HL-60 (cell line): ENCODE results near the gene YLPM1.

Source experiments
- DNase-seq, 2 experiments: peaks; one replicate each; pipeline ENCODE4 v3.0.0-alpha.2; 2010 to 2020; ENCODE audit warnings: low read depth in 1 of 2, low spot score in 1 of 2
- H3K27ac ChIP-seq: fragments of 250-450 bp; sonication (Bioruptor Pico); replicated peaks from 2 replicates; pipeline ENCODE4 v1.5.1; 2020; ENCODE audit warnings: mild to moderate bottlenecking, moderate library complexity
- H3K27me3 ChIP-seq: fragments of 250-450 bp; sonication (Bioruptor Pico); 2 replicates; pipeline ENCODE4 v1.5.1; 2021; ENCODE audit warnings: mild to moderate bottlenecking, moderate library complexity; ENCODE audit not compliant: insufficient read depth, poor library complexity, severe bottlenecking
- H3K4me3 ChIP-seq: replicated peaks from 2 replicates; pipeline ENCODE4 v1.5.1; 2011; ENCODE audit warnings: mild to moderate bottlenecking, control low read depth, low read length; ENCODE audit not compliant: insufficient read depth
- GABPA ChIP-seq: IDR thresholded peaks from 2 replicates; pipeline ENCODE4 v1.6.1; 2012; ENCODE audit warnings: low read depth
- POLR2AphosphoS5 ChIP-seq: IDR thresholded peaks from 2 replicates; pipeline ENCODE4 v1.6.1; 2012; ENCODE audit warnings: low read depth
- SPI1 ChIP-seq: IDR thresholded peaks from 2 replicates; pipeline ENCODE4 v1.6.1; 2012; ENCODE audit warnings: low read depth, mild to moderate bottlenecking, borderline replicate concordance
- TF ChIP-seq, protein P1 (sequence below): IDR thresholded peaks from one replicate; pipeline ENCODE4 v1.5.1; 2011; ENCODE audit warnings: low read length, control low read depth, inconsistent platforms; ENCODE audit not compliant: insufficient read depth
- TF ChIP-seq, protein P2 (sequence below): IDR thresholded peaks from 2 replicates; pipeline ENCODE4 v1.6.1; 2012; ENCODE audit warnings: low read depth; ENCODE audit not compliant: insufficient replicate concordance

YLPM1 gene

DNA sequence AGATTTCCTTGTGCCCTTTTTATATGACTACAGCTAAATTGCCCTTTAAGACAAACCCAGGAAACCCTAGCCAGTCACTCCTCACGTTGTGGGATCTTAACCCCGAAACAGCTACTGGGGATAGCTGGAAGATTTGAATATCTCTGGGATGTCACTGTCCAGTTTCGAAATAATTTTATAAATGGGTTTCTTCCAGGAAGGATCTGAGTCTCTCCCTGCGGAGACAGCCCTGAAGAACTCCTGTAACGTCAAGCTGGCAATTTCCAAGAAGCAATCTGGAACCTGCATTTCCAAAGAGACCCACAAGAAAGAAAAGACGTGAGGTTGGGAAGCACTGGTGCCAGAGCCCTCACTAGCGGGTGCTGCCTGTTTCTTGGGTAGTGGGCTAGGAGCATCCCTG lies 91.9 kb downstream of the YLPM1 start:
- Histone ChIP-seq H3K4me3 (no peak overlapping the region), H3K27me3 (no peaks in the 10 kb centered on the region), H3K27ac (no peak overlapping the region)
- DNase-seq = no peak
- TF ChIP-seq SPI1 = no peak
- TF ChIP-seq POLR2AphosphoS5 = no peak
- TF ChIP-seq, protein P1, sequence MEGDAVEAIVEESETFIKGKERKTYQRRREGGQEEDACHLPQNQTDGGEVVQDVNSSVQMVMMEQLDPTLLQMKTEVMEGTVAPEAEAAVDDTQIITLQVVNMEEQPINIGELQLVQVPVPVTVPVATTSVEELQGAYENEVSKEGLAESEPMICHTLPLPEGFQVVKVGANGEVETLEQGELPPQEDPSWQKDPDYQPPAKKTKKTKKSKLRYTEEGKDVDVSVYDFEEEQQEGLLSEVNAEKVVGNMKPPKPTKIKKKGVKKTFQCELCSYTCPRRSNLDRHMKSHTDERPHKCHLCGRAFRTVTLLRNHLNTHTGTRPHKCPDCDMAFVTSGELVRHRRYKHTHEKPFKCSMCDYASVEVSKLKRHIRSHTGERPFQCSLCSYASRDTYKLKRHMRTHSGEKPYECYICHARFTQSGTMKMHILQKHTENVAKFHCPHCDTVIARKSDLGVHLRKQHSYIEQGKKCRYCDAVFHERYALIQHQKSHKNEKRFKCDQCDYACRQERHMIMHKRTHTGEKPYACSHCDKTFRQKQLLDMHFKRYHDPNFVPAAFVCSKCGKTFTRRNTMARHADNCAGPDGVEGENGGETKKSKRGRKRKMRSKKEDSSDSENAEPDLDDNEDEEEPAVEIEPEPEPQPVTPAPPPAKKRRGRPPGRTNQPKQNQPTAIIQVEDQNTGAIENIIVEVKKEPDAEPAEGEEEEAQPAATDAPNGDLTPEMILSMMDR = no peak
- TF ChIP-seq GABPA = no peak
- TF ChIP-seq, protein P2, sequence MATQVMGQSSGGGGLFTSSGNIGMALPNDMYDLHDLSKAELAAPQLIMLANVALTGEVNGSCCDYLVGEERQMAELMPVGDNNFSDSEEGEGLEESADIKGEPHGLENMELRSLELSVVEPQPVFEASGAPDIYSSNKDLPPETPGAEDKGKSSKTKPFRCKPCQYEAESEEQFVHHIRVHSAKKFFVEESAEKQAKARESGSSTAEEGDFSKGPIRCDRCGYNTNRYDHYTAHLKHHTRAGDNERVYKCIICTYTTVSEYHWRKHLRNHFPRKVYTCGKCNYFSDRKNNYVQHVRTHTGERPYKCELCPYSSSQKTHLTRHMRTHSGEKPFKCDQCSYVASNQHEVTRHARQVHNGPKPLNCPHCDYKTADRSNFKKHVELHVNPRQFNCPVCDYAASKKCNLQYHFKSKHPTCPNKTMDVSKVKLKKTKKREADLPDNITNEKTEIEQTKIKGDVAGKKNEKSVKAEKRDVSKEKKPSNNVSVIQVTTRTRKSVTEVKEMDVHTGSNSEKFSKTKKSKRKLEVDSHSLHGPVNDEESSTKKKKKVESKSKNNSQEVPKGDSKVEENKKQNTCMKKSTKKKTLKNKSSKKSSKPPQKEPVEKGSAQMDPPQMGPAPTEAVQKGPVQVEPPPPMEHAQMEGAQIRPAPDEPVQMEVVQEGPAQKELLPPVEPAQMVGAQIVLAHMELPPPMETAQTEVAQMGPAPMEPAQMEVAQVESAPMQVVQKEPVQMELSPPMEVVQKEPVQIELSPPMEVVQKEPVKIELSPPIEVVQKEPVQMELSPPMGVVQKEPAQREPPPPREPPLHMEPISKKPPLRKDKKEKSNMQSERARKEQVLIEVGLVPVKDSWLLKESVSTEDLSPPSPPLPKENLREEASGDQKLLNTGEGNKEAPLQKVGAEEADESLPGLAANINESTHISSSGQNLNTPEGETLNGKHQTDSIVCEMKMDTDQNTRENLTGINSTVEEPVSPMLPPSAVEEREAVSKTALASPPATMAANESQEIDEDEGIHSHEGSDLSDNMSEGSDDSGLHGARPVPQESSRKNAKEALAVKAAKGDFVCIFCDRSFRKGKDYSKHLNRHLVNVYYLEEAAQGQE = no peak

DNA sequence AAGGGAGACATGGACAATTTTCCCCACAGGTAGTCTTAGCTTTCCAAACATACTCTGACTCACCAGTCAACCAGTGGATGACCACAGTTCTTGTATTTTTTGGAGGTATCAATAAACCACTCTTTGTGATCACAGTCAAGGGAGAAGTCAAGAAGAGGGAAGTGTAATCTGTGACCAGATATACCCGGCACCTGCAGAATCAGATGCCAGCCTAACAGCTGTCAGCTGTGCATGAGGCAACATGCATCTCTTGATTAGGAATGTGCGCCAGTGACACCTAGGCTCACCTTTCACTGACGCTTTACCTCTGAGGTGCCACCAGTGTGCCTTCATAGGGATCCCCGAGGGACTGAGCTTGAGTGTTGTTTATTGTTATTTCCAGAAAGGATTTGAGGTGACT lies 92.8 kb downstream of the YLPM1 start:
- DNase-seq = peak in 1 of 2 experiments; percentile 22
- TF ChIP-seq, protein P2 = no peak
- TF ChIP-seq GABPA = no peak
- TF ChIP-seq, protein P1 = no peak
- peak; percentile 72; the same call in 1 of the 2 replicates for TF ChIP-seq SPI1
- peak; percentile 68 for TF ChIP-seq POLR2AphosphoS5
- no peak overlapping the region for H3K4me3 ChIP-seq
- H3K27me3 ChIP-seq = no peaks in the 10 kb centered on the region
- H3K27ac ChIP-seq = no peak overlapping the region

DNA sequence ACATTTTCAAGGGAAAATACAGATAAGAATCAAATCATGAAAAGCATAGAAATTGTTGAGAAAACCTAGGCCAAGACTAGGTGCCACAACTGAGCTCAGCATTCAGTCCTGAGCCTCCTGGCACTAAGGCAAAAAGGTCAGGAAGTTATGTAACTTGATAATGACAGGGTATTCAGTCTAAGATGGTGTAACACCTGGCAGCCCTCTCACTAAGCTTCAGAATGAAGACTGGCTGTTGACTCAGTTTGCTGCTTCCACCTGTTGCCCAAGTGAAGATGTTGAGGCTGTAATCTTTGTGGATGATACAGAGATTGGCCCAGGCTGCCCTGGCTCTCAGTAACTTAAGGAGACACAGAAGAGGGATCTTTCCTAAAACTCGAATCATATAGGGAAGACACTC lies 93.2 kb downstream of the YLPM1 start:
- Histone ChIP-seq H3K27me3 (no peaks in the 10 kb centered on the region), H3K4me3 (no peak overlapping the region), H3K27ac (no peak overlapping the region)
- peak in 1 of 2 experiments; percentile 23 for DNase-seq
- TF ChIP-seq GABPA (no peak), SPI1 (no peak), POLR2AphosphoS5 (no peak)
- TF ChIP-seq, protein P2 = no peak
- TF ChIP-seq, protein P1 = no peak
